H1 (cell line): Measurements from ENCODE around the gene NUDT3. TPM values are rescaled to one million over a fixed set of nuclear protein-coding genes. Genes with fewer than 3 reads are reported as not detected.

Experiments used
- CTCF ChIA-PET: fragments of 300-600 bp; sonication (Branson Sonifier 250); formaldehyde crosslinking; loops from one replicate; lab custom pipeline; 2021; ENCODE audit not compliant: partially characterized antibody; lab: Charles Lee
- POLR2A ChIA-PET: fragments of 300-600 bp; sonication (Branson Sonifier 250); formaldehyde crosslinking; loops from one replicate; lab custom pipeline; 2021; ENCODE audit warnings: inconsistent platforms; ENCODE audit not compliant: partially characterized antibody; lab: Charles Lee
- DNase-seq, 2 experiments: peaks; one replicate each; pipeline versions ENCODE4 v3.0.0 to v3.0.0-alpha.2; 2010 to 2022; ENCODE audit warnings: low spot score in 2 of 2, low read depth in 1 of 2, mixed read lengths in 1 of 2
- FAIRE-seq: peaks from 2 replicates; lab custom pipeline; 2011; peaks lifted over from hg19 to GRCh38; lab: Jason Lieb, UNC
- H2AFZ ChIP-seq: 2 replicates; pipeline ENCODE4 v1.8.1; 2012; ENCODE audit warnings: low read length, inconsistent platforms
- H2AK5ac ChIP-seq: 2 replicates; pipeline ENCODE4 v1.6.1; 2013; ENCODE audit warnings: low read depth, low read length
- H2BK120ac ChIP-seq: replicated peaks from 2 replicates; pipeline ENCODE3; 2013; ENCODE audit warnings: low read depth, low read length, inconsistent platforms
- H2BK12ac ChIP-seq: 2 replicates; pipeline ENCODE4 v1.6.1; 2013; ENCODE audit warnings: low read depth, low read length
- H2BK15ac ChIP-seq: 2 replicates; pipeline ENCODE4 v1.6.1; 2013; ENCODE audit warnings: low read length
- H2BK20ac ChIP-seq: 2 replicates; pipeline ENCODE4 v1.6.1; 2013; ENCODE audit warnings: low read length
- H2BK5ac ChIP-seq: 2 replicates; pipeline ENCODE4 v1.6.1; 2013; ENCODE audit warnings: low read depth, low read length
- H3K14ac ChIP-seq: 2 replicates; pipeline ENCODE4 v1.6.1; 2013; ENCODE audit warnings: inconsistent platforms; ENCODE audit not compliant: insufficient read length
- H3K18ac ChIP-seq: 2 replicates; pipeline ENCODE4 v1.6.1; 2013; ENCODE audit warnings: low read length; ENCODE audit errors: extremely low read depth
- H3K23ac ChIP-seq: 2 replicates; pipeline ENCODE4 v1.6.1; 2013; ENCODE audit warnings: inconsistent platforms; ENCODE audit not compliant: insufficient read length
- H3K23me2 ChIP-seq: 2 replicates; pipeline ENCODE4 v1.6.1; 2013; ENCODE audit warnings: low read depth, low read length
- H3K27ac ChIP-seq: 2 replicates; pipeline ENCODE4 v1.6.1; 2011; ENCODE audit warnings: low read depth, low read length, inconsistent platforms
- H3K27me3 ChIP-seq, 4 experiments: replicated peaks in 1 of 4; 1 replicate in 1 of 4; 2 replicates in 3 of 4; pipeline versions ENCODE4 v1.6.1 to v1.8.1; 2011 to 2013; ENCODE audit warnings: low read length in 3 of 4, mild to moderate bottlenecking in 3 of 4, inconsistent platforms in 2 of 4, mixed read lengths in 2 of 4, moderate library complexity in 1 of 4; ENCODE audit not compliant: control insufficient read depth in 3 of 4, insufficient read depth in 3 of 4; ENCODE audit errors: extremely low read depth in 1 of 4
- H3K36me3 ChIP-seq, 4 experiments: 2 replicates each; pipeline versions ENCODE4 v1.6.1 to v1.8.1; 2011 to 2013; ENCODE audit warnings: mild to moderate bottlenecking in 4 of 4, low read length in 3 of 4, moderate library complexity in 2 of 4, control low read depth in 1 of 4, inconsistent platforms in 1 of 4; ENCODE audit not compliant: insufficient read depth in 4 of 4, control insufficient read depth in 2 of 4
- H3K4ac ChIP-seq: replicated peaks from 2 replicates; pipeline ENCODE3; 2013; ENCODE audit warnings: low read length, low read depth, mixed read lengths, inconsistent platforms; ENCODE audit not compliant: insufficient read length
- H3K4me1 ChIP-seq, 4 experiments: replicated peaks in 1 of 4; 1 replicate in 1 of 4; 2 replicates in 3 of 4; pipeline versions ENCODE4 v1.6.1 to v1.8.1; 2011 to 2013; ENCODE audit warnings: low read length in 3 of 4, inconsistent platforms in 2 of 4, mixed read lengths in 1 of 4; ENCODE audit not compliant: insufficient read depth in 4 of 4, control insufficient read depth in 3 of 4
- H3K4me2 ChIP-seq, 2 experiments: 2 replicates each; pipeline versions ENCODE4 v1.6.1 to v1.8.1; 2011 to 2013; ENCODE audit warnings: low read depth in 2 of 2, low read length in 2 of 2, control low read depth in 1 of 2, inconsistent platforms in 1 of 2, mild to moderate bottlenecking in 1 of 2; ENCODE audit not compliant: insufficient read depth in 1 of 2
- H3K4me3 ChIP-seq, 4 experiments: fragments of 200-600, 300-600 bp in 1 of 4; sonication (generic), shearing (Covaris generic), sonication (Bioruptor Twin) in 1 of 4; 2 replicates each; pipeline versions ENCODE4 v1.5.1 to v1.8.1; 2011 to 2016; ENCODE audit warnings: low read length in 4 of 4, low read depth in 3 of 4, control low read depth in 2 of 4, inconsistent platforms in 2 of 4, mild to moderate bottlenecking in 2 of 4, mixed read lengths in 1 of 4, moderate library complexity in 1 of 4; ENCODE audit not compliant: insufficient read depth in 2 of 4; ENCODE audit errors: extremely low read depth in 1 of 4
- H3K56ac ChIP-seq: replicated peaks from 2 replicates; pipeline ENCODE3; 2013; ENCODE audit warnings: low read depth, mild to moderate bottlenecking, mixed read lengths, low read length, inconsistent platforms; ENCODE audit not compliant: insufficient read length
- H3K79me1 ChIP-seq: 2 replicates; pipeline ENCODE4 v1.6.1; 2013; ENCODE audit warnings: low read depth, low read length, control low read depth
- H3K79me2 ChIP-seq, 2 experiments: 2 replicates each; pipeline versions ENCODE4 v1.6.1 to v1.8.1; 2012 to 2013; ENCODE audit warnings: low read length in 2 of 2, mild to moderate bottlenecking in 2 of 2, inconsistent platforms in 1 of 2; ENCODE audit not compliant: insufficient read depth in 2 of 2, control insufficient read depth in 1 of 2
- H3K9ac ChIP-seq, 4 experiments: replicated peaks in 1 of 4; 1 replicate in 1 of 4; 2 replicates in 3 of 4; pipeline versions ENCODE4 v1.6.1 to v1.8.1; 2011 to 2013; ENCODE audit warnings: low read depth in 3 of 4, low read length in 3 of 4, control low read depth in 2 of 4, mild to moderate bottlenecking in 2 of 4, moderate library complexity in 2 of 4, inconsistent platforms in 1 of 4; ENCODE audit errors: extremely low read depth in 1 of 4
- H3K9me3 ChIP-seq, 2 experiments: 2 replicates each; pipeline versions ENCODE4 v1.6.1 to v1.8.1; 2012 to 2013; ENCODE audit warnings: mild to moderate bottlenecking in 2 of 2, moderate library complexity in 2 of 2, control low read depth in 1 of 2, inconsistent platforms in 1 of 2, low read depth in 1 of 2, low read length in 1 of 2, mixed read lengths in 1 of 2; ENCODE audit not compliant: insufficient read depth in 2 of 2
- H4K20me1 ChIP-seq, 2 experiments: replicated peaks in 1 of 2; 2 replicates each; pipeline versions ENCODE3 to v1.8.1; 2011 to 2013; ENCODE audit warnings: inconsistent platforms in 2 of 2, low read length in 2 of 2, mild to moderate bottlenecking in 1 of 2; ENCODE audit not compliant: insufficient read depth in 2 of 2, control insufficient read depth in 1 of 2
- H4K5ac ChIP-seq: 2 replicates; pipeline ENCODE4 v1.6.1; 2013; ENCODE audit warnings: low read length, low read depth, mixed read lengths, inconsistent platforms; ENCODE audit not compliant: insufficient read length
- H4K8ac ChIP-seq: 2 replicates; pipeline ENCODE4 v1.8.0; 2013; ENCODE audit warnings: mild to moderate bottlenecking, moderate library complexity, low read length, inconsistent platforms; ENCODE audit not compliant: insufficient read depth; ENCODE audit errors: extremely low read depth
- H4K91ac ChIP-seq: replicated peaks from 2 replicates; pipeline ENCODE3; 2013; ENCODE audit warnings: low read length, mixed read lengths, inconsistent platforms; ENCODE audit not compliant: insufficient read length
- CEBPB ChIP-seq: IDR thresholded peaks from 2 replicates; pipeline ENCODE4 v1.6.1; 2012; ENCODE audit warnings: low read depth, low read length
- KDM1A ChIP-seq: fragments of 200-600, 300-600 bp; sonication (generic); IDR thresholded peaks from 2 replicates; pipeline ENCODE4 v1.7.1; 2016; ENCODE audit warnings: mild to moderate bottlenecking, low read length, borderline replicate concordance
- MAFK ChIP-seq: IDR thresholded peaks from 2 replicates; pipeline ENCODE4 v1.6.1; 2012; ENCODE audit warnings: low read depth, mild to moderate bottlenecking, improper control_type of control experiment, low read length
- POLR2A ChIP-seq, 2 experiments: IDR thresholded peaks; 1 replicate in 1 of 2; 2 replicates in 1 of 2; pipeline ENCODE4 v1.6.1; 2011; ENCODE audit warnings: low read depth in 2 of 2, low read length in 2 of 2, mild to moderate bottlenecking in 2 of 2; ENCODE audit errors: control extremely low read depth in 1 of 2
- POLR2AphosphoS5 ChIP-seq: IDR thresholded peaks from 2 replicates; pipeline ENCODE4 v1.6.1; 2011; ENCODE audit warnings: low read depth, low read length
- RNF2 ChIP-seq: fragments of 200-900, 300-1000 bp; sonication (generic); IDR thresholded peaks from 2 replicates; pipeline ENCODE4 v1.7.1; 2016; ENCODE audit warnings: borderline replicate concordance, low read depth, mild to moderate bottlenecking, antibody characterized with exemption, low read length; ENCODE audit not compliant: poor library complexity, severe bottlenecking; ENCODE audit errors: missing control alignments
- RXRA ChIP-seq: IDR thresholded peaks from 2 replicates; pipeline ENCODE4 v1.6.1; 2011; ENCODE audit warnings: low read depth, mild to moderate bottlenecking, low read length, moderate library complexity; ENCODE audit not compliant: insufficient read depth
- SUZ12 ChIP-seq: fragments of 200-600 bp; sonication (generic); IDR thresholded peaks from 2 replicates; pipeline ENCODE4 v1.6.1; 2012; ENCODE audit warnings: mild to moderate bottlenecking, inconsistent platforms, low read length, moderate library complexity, mixed read lengths
- TAF7 ChIP-seq: optimal IDR thresholded peaks from 2 replicates; pipeline ENCODE3; 2011; ENCODE audit warnings: low read depth, mild to moderate bottlenecking, inconsistent platforms, low read length, moderate library complexity, borderline replicate concordance
- TBP ChIP-seq: IDR thresholded peaks from 2 replicates; pipeline ENCODE4 v1.6.1; 2011; ENCODE audit warnings: low read depth, low read length, improper control_type of control experiment
- WGBS, 2 experiments: shearing (Covaris generic) in 1 of 2; methylation state at CpG; one replicate each; pipeline versions ENCODE4 v1.1.6 to v1.1.7; 2013 to 2015; ENCODE audit warnings: low lambda C conversion rate in 2 of 2, mixed read lengths in 2 of 2, inconsistent platforms in 1 of 2, low coverage in 1 of 2, missing lambda C conversion rate in 1 of 2; ENCODE audit not compliant: insufficient replicate concordance in 2 of 2, insufficient coverage in 1 of 2, insufficient read length in 1 of 2; ENCODE audit errors: extremely low coverage in 1 of 2, missing lambda C conversion rate in 1 of 2; 5-methylcytosine and 5-hydroxymethylcytosine counted together
- polyA plus RNA-seq, 7 experiments: library from polyadenylated mRNA; depleted of rRNA in 3 of 7; stranded (reverse) in 5 of 7; unstranded in 2 of 7; fragments of >200 nt in 5 of 7; fragments of 200-250 nt in 2 of 7; gene quantifications; 1 replicate in 5 of 7; 2 replicates in 1 of 7; 4 replicates in 1 of 7; pipeline versions ENCODE4 v1.2.1 to v1.2.3, GENCODE V29; 2011 to 2013; ENCODE audit warnings: missing spikeins in 2 of 7, mixed read lengths in 2 of 7
- total RNA-seq: library from RNA; stranded (reverse); fragmentation: NEBNext Ultra II Directional; extraction: Animal tissue kit (Norgen Biotek cat#: 25700); gene quantifications from 2 replicates; pipeline ENCODE4 v1.2.1, GENCODE V29; 2021

The NUDT3 gene
- total and polyA plus RNA-seq, 2 of the 8 experiments (the other 6 are each of a cell fraction or from before 2014, with no cell fraction given), result 14.1 to 36.9 TPM

GRCh38 chr6:34276191-34276590, 116.3 kb downstream of the NUDT3 start:
- Histone ChIP-seq H4K5ac (no peak overlapping the region), H3K9ac (no peak overlapping the region), H2BK120ac (no peak overlapping the region), H2BK5ac (no peak overlapping the region), H3K4me2 (no peak overlapping the region), H3K79me2 (no peaks in the 10 kb centered on the region), H3K4me3 (no peak overlapping the region), H3K9me3 (no peaks in the 10 kb centered on the region), H2BK12ac (no peak overlapping the region), H3K36me3 (no peaks in the 10 kb centered on the region), H3K23ac (no peak overlapping the region), H3K23me2 (no peaks in the 10 kb centered on the region), H4K20me1 (no peaks in the 10 kb centered on the region), H3K14ac (no peak overlapping the region), H3K56ac (no peak overlapping the region), H2AFZ (no peak overlapping the region), H2BK15ac (no peak overlapping the region), H3K4me1 (no peaks in the 10 kb centered on the region), H2AK5ac (no peak overlapping the region), H3K27me3 (no peaks in the 10 kb centered on the region), H3K18ac (no peak overlapping the region), H3K4ac (no peak overlapping the region), H3K79me1 (no peaks in the 10 kb centered on the region), H4K91ac (no peak overlapping the region), H4K8ac (no peak overlapping the region), H2BK20ac (no peak overlapping the region), H3K27ac (no peak overlapping the region)
- ChIA-PET CTCF (interaction anchor here (0.6 to 2.9 kb wide), 6 partner anchors 27 to 333 kb away, joined by 3 to 7 read pairs (median 4); no protein-coding TSS in a partner anchor), POLR2A (interaction anchor here (1.1 kb wide), 1 partner anchor 137 kb away, joined by 3 read pairs; no protein-coding TSS in a partner anchor)
- 96% methylated on average over 5 of the region's 5 CpGs; no CpG with 5 or more reads in 1 of the 2 experiments for WGBS, 2 experiments
- TF ChIP-seq POLR2A (IDR thresholded peaks at IDR 0.05; ENCODE audit: control extremely low read depth in 1 of 2, low read depth in 2 of 2, low read length in 2 of 2), result no peak
- no peak for TF ChIP-seq RXRA
- no peak for TF ChIP-seq SUZ12
- TF ChIP-seq TBP, result no peak
- no peak for TF ChIP-seq CEBPB
- TF ChIP-seq POLR2AphosphoS5, result no peak
- TF ChIP-seq RNF2, result no peak
- no peak for TF ChIP-seq KDM1A
- TF ChIP-seq MAFK, result no peak
- TF ChIP-seq TAF7, result no peak
- DNase-seq, result no peak
- no peak for FAIRE-seq
